Activated CD8-positive, alpha-beta memory T cell treated with anti-CD3 and anti-CD28 coated beads for 1 hour (primary cell): ENCODE results near the gene NEO1.
"Not testable (repeated sequence)": the region's sequence is repeated elsewhere in the genome, so short reads cannot be mapped to it uniquely, and the experiment has no call there.

Experiments
- DNase-seq, 2 donors: peaks; one replicate each; pipeline ENCODE4 v3.0.0-alpha.2; 2020; ENCODE audit warnings: low read depth in 1 of 2; ENCODE audit errors: extremely low read depth in 1 of 2

The NEO1 gene

GRCh38 chr15:73139041-73139743 is 86.9 kb downstream of the NEO1 start:
- DNase-seq, result no peak

DNA sequence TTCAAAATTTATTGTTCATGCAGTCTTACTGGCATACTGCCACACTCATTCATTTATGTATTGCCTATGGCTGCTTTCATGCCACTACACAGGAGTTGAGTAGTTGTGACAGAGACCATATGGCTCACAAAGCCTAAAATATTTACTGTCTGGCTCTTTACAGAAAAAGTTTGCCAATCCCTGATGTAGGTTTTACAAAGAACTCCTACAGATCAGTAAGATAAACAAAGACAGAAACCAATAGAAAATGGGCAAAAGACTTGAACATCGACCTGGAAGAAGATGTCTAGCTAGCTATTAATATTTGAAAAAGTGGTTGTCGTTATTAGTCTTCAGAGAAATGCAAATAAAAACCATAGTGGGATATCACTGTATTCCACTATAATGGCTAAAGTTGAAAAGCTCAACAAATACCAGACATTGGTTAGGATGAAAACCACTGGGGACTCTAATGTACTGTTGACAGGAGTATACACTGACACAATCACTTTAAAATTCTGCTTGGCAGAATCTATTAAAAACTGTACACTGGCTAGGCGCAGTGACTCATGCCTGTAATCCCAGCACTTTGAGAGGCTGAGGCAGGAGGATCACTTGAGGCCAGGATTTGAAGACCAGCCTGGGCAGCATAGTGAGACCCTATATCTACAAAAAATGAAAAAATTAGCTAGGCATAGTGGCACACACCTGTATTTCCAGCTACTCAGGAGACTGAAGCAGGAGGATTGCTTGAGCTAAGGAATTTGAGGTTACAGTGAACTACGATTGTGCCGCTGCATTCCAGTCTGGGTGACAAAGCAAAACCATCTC is 87.7 kb downstream of the NEO1 start:
- DNase-seq, result no peak

- no peak for DNase-seq
These were observed 89.1 kb downstream of the NEO1 start for GRCh38 chr15:73141216-73141900.

DNA sequence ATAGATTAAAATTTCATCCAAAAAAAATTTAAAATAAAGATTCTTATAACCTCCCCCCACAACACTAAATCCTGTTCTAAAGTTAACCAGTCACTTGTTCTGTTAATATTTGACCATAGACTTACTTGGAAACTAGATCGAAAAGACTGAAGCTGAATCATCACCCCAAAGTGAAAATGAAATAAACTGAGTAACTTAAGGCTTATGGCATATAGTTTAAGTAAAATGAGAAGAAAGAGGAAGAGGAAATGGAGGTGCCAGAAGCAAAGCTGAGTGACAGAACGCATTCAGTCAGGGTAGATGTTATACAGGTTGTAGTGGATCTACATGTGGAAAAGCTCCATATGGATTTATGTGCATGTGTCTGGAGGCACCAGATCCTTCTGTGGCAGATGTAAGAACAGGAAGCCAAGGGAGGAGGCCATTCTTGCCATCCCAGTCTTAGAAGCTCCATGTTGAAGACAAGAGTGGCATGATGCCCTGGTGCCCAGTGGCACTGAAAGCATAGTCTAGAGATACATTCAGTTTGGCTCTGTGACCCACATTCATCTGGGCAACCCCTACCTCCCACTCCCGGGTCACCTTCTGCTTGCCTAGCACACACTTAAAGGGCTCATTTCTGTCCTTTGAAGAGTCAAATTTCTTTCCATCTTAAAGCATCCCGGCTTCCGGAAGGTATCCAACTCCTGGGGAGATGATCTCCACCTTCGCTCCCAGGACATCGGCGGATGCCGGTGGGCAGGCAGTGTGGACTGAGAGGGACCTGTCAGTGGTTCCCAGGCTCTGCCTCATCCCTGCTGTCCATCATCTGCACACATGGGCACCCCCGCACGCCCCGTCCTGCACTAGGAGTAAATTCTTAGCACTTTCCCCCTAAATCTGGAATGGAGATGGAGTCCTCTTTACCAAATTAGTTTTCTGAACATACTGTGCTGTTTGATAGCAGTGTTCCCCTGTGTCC is 90.8 kb downstream of the NEO1 start:
- no peak for DNase-seq

DNA sequence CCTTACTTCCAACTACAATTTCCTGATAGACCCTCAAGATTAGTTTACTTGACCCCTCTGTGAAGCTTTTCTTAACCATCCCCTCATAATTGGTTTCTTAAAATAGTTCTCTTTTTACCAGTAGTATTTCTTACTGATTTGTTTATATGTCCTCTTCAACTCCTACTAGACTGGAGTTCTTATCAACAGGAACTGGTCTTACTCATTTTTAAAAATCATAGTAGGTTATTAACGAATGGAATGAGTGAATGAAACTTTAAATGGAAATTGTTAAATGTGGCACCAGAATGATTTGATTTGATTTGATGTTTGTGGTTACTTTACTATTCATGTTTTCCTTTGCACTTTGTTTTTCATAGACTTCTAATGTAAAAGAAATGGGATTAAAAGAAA is 91.5 kb downstream of the NEO1 start:
- no peak for DNase-seq

DNA sequence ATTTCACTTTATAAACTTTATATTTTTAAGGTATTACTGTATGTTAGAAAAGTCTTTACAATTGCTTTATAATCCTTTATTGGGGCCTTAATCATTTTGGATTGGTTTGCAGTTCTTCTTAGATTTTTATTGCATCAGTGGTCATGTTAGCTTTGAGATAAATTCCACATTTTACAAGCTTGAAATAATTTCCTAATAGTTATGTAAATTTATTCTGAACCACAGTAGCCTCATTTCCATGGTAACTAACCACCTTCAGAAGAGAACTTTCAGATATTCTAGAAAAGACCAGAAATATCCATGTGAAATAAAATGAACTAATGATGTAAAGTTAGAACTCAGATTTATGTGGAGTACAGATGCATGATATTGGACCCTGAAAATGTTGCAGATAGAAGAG is 94.2 kb downstream of the NEO1 start:
- no peak for DNase-seq

DNA sequence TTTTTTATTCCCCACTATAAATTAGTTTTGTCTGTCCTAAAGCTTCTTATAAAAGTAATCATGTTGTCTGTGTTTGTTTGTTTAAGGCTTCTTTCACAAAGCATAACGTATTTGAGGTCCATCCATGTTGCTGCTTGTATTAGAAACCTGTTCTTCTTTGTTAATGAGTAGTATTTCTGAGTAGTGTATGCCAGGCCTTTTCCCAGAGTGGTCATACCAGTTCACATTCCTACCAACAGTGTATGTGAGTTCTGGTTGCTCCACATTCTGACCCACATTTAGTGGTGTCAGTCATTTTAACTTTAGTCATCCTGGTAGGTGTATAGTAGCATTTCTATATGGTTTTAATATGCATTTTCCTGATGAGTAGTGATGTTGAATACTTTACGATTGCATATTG is 98.6 kb downstream of the NEO1 start:
- DNase-seq, result no peak

- DNase-seq, result no peak
These were observed 100.8 kb downstream of the NEO1 start for GRCh38 chr15:73153024-73153423.

- no peak for DNase-seq
These were observed 101.2 kb downstream of the NEO1 start for GRCh38 chr15:73153447-73153846.

DNA sequence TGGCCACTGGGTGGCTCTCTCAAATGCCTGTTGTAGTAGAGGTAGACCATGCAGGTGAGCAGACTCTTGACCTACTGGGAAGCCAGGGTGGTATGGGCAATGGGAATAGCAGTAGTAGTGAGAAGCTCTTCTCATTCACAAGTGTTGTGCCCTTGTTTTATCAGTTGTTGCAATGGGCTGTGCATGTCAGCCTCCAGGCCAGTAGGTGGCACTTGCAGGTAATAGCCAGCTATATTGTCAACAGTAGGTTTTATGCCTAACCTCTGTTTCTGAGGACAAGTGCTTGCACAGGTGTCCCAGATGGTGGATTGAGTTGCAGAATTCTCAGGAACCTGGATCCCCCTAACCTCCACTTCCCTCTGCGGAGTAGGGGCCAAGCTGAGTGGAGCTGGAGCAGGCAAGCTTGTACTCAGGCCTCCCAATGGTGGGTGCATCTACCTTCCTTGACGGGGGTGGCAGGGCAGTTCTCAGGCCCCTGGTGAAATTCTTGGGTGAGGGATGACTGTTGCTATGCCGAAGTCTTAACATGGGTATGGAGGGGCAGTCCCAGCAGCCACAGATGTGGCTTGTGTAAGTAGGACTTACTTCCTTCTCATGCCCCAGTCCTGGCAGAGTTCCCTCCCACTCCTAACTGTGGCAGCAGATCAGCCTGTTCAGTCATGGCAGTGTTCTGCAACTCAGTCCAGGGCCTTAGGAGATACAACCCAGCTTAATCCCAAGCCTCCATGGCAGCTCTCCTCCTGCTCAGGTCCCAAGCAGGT is 104.3 kb downstream of the NEO1 start:
- no peak for DNase-seq

DNA sequence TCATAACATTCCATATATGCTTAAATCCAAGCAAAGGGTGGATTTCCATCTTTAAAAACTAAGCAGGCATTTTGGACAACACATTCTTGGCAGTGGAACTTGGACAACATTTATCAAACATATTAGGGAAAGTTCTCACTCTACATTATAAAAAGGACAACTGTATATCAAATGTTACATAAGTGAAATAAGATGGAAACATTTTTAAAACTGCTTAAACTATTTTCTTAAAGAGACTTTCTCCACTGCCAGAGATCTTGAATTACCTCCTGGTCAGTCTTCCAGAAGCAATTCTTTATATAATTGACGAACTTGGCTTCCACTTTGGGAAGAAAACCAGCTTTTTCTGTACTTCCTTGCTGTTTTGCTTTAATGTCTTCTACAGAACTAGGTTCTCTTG is 109.3 kb downstream of the NEO1 start:
- no peak for DNase-seq

GRCh38 chr15:73165435-73165834 is 113.2 kb downstream of the NEO1 start:
- DNase-seq, result no peak

GRCh38 chr15:73165844-73166243 is 113.6 kb downstream of the NEO1 start:
- DNase-seq, result no peak

GRCh38 chr15:73166711-73167110 is 114.4 kb downstream of the NEO1 start:
- DNase-seq, result not testable (repeated sequence)

- DNase-seq, result no peak
These were observed 116.2 kb downstream of the NEO1 start for GRCh38 chr15:73168487-73168886.

- DNase-seq, result no peak
These were observed 119.4 kb downstream of the NEO1 start for GRCh38 chr15:73171711-73172110.

- DNase-seq, result no peak
These were observed 120.2 kb downstream of the NEO1 start for GRCh38 chr15:73172508-73172907.

DNA sequence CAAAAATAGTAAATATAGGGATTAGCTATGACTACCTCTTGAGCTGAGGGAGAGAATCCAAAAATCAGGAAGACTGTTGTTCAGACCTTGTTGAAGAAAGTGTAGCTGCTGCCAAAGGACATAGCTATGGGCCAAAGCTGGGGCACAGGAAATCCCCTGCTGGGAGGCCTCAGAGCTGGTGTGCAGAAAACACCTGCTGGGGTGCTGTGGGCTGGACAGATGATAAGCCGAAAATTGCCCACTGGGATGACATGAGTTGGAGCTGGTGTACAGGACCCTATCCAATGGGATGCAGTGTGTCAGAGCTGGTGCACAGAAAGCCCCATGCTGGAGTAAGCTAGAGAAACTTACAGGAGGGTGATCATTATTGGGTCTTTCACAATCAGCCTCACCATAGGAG is 121.9 kb downstream of the NEO1 start:
- no peak for DNase-seq

- no peak for DNase-seq
These were observed 123.1 kb downstream of the NEO1 start for GRCh38 chr15:73175382-73175781.

- DNase-seq, result no peak
These were observed 124.3 kb downstream of the NEO1 start for GRCh38 chr15:73176598-73176997.
